ENCODE results near the gene RALGAPA2. TPM values are rescaled to one million over a fixed set of nuclear protein-coding genes. Genes with fewer than 3 reads are reported as not detected.

The RALGAPA2 gene
- total RNA-seq, 1 experiment from 2014 or later = 9.8 TPM

GRCh38 chr20:20585146-20585545, 127.3 kb downstream of the RALGAPA2 start:
- no TSS peak for BruUV-seq (replicated peaks)
- Histone ChIP-seq H3K4me3 (ENCODE audit: low read length) (no peak overlapping the region), H3K9me2 (replicated peaks; ENCODE audit: low read length) (no peaks in the 10 kb centered on the region), H2AFZ (ENCODE audit: low read length) (no peak overlapping the region), H3K27me3 (ENCODE audit: low read length) (no peaks in the 10 kb centered on the region), H3K36me3 (ENCODE audit: low read depth, low read length) (peaks cover 2% of the 10 kb centered on the region; the same call in 1 of the 2 replicates), H3K79me2 (ENCODE audit: low read length) (no peaks in the 10 kb centered on the region), H3F3A (ENCODE audit: low read length, unreplicated experiment) (no peaks in the 10 kb centered on the region), H3K4me1 (ENCODE audit: insufficient read depth, low read length) (no peaks in the 10 kb centered on the region), H3K9ac (ENCODE audit: low read length) (no peak overlapping the region), H4K20me1 (ENCODE audit: low read length) (no peaks in the 10 kb centered on the region), H3K27ac (ENCODE audit: low read length) (no peak overlapping the region), H3K4me2 (ENCODE audit: low read length) (no peak overlapping the region), H3K9me3 (ENCODE audit: low read length) (no peaks in the 10 kb centered on the region)
- DNase-seq = no peak
- ATAC-seq = no peak
- POLR2A ChIA-PET (ENCODE audit: unreplicated experiment) = no interaction called here
- intact Hi-C loops (cut with micrococcal nuclease) = no loop called here
- CTCF ChIA-PET = no interaction called here
- TF ChIP-seq EZH2 (IDR thresholded peaks at IDR 0.05; ENCODE audit: low read length, unreplicated experiment) (no peak), CTCF (conservative IDR thresholded peaks at IDR 0.05; ENCODE audit: low read depth, low read length) (no peak), EZH2phosphoT487 (IDR thresholded peaks at IDR 0.05; ENCODE audit: borderline replicate concordance, low read length) (no peak)

DNA sequence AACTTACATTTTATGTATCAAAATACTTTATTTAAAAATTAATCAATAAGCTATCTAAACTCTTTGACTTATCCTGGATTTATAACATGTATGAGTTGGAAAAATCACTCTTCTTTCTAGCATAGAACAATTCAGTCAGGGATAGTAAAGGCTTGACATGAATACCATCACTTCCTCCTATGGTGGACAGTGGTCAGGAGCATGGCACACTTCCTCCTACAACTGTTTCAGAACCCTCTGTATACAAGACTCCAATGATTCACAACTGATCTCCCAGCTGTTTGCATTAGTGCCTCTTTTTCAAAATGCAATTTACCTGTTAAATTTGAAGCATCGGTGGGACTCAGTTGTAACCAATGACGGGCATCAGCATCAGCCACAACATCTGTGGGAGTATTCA, 129.7 kb downstream of the RALGAPA2 start:
- ChIA-PET POLR2A (ENCODE audit: unreplicated experiment) (no interaction called here), CTCF (no interaction called here)
- no peak overlapping the region for H3K9ac ChIP-seq (ENCODE audit: low read length)
- no peaks in the 10 kb centered on the region for H3K9me3 ChIP-seq (ENCODE audit: low read length)
- no peak for TF ChIP-seq EZH2phosphoT487 (IDR thresholded peaks at IDR 0.05; ENCODE audit: borderline replicate concordance, low read length)
- no peaks in the 10 kb centered on the region for H3K79me2 ChIP-seq (ENCODE audit: low read length)
- DNase-seq (no peak), ATAC-seq (no peak)
- H3F3A ChIP-seq (ENCODE audit: low read length, unreplicated experiment) = no peaks in the 10 kb centered on the region
- intact Hi-C loops (cut with micrococcal nuclease) = no loop called here
- no TSS peak for BruUV-seq (replicated peaks)
- no peaks in the 10 kb centered on the region for H3K4me1 ChIP-seq (ENCODE audit: insufficient read depth, low read length)
- H3K4me2 ChIP-seq (ENCODE audit: low read length) = no peak overlapping the region
- peaks cover 2% of the 10 kb centered on the region; the same call in 1 of the 2 replicates for H3K36me3 ChIP-seq (ENCODE audit: low read depth, low read length)
- no peaks in the 10 kb centered on the region for H3K27me3 ChIP-seq (ENCODE audit: low read length)
- H3K4me3 ChIP-seq (ENCODE audit: low read length) = no peak overlapping the region
- no peaks in the 10 kb centered on the region for H4K20me1 ChIP-seq (ENCODE audit: low read length)
- H3K9me2 ChIP-seq (replicated peaks; ENCODE audit: low read length) = no peaks in the 10 kb centered on the region
- no peak overlapping the region for H3K27ac ChIP-seq (ENCODE audit: low read length)
- H2AFZ ChIP-seq (ENCODE audit: low read length) = no peak overlapping the region

DNA sequence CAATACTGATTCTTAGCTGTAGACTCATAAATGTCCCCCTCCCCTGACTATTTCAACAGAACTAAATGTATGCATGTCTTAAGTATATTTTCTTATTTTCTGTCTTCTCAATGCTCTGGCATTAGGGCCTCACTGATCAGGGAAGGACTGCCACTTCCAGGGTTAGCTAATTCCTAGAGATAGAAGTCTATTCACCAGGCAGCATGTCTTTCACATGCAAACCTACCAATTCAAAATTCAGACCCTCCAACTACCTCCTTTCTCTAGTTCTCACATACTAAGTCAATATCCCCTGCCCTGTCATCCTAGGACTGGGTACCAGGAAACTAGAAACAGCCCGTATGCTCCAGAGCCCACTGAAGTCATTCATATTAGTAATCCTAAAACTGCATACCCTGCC, 132.3 kb downstream of the RALGAPA2 start:
- peaks cover 2% of the 10 kb centered on the region; the same call in 1 of the 2 replicates for H3K36me3 ChIP-seq (ENCODE audit: low read depth, low read length)
- no peak overlapping the region for H3K27ac ChIP-seq (ENCODE audit: low read length)
- POLR2A ChIA-PET (ENCODE audit: unreplicated experiment) = interaction anchor here (0.6 kb wide), 1 partner anchor 106 kb away, joined by 4 read pairs; no protein-coding TSS in a partner anchor
- H2AFZ ChIP-seq (ENCODE audit: low read length) = no peak overlapping the region
- intact Hi-C loops (cut with micrococcal nuclease) = no loop called here
- H3K9me2 ChIP-seq (replicated peaks; ENCODE audit: low read length) = no peaks in the 10 kb centered on the region
- H4K20me1 ChIP-seq (ENCODE audit: low read length) = no peaks in the 10 kb centered on the region
- H3F3A ChIP-seq (ENCODE audit: low read length, unreplicated experiment) = no peaks in the 10 kb centered on the region
- CTCF ChIA-PET = no interaction called here
- no peaks in the 10 kb centered on the region for H3K4me1 ChIP-seq (ENCODE audit: insufficient read depth, low read length)
- no peak overlapping the region for H3K4me3 ChIP-seq (ENCODE audit: low read length)
- no peaks in the 10 kb centered on the region for H3K79me2 ChIP-seq (ENCODE audit: low read length)
- no peaks in the 10 kb centered on the region for H3K27me3 ChIP-seq (ENCODE audit: low read length)
- H3K9me3 ChIP-seq (ENCODE audit: low read length) = no peaks in the 10 kb centered on the region
- DNase-seq = no peak
- no peak overlapping the region for H3K9ac ChIP-seq (ENCODE audit: low read length)
- BruUV-seq (replicated peaks) = no TSS peak
- no peak overlapping the region for H3K4me2 ChIP-seq (ENCODE audit: low read length)
- TF ChIP-seq EZH2phosphoT487 (IDR thresholded peaks at IDR 0.05; ENCODE audit: borderline replicate concordance, low read length) (no peak), EZH2 (IDR thresholded peaks at IDR 0.05; ENCODE audit: low read length, unreplicated experiment) (no peak), CTCF (conservative IDR thresholded peaks at IDR 0.05; ENCODE audit: low read depth, low read length) (no peak)
- no peak for ATAC-seq
